Stimulated activated CD8-positive, alpha-beta memory T cell treated with anti-CD3 and anti-CD28 coated beads, Interleukin-7, amount 100 ng/mL, for 4 hours (primary cell): ENCODE results near the gene GNB2.

Experiments
- DNase-seq, 2 donors: peaks; one replicate each; pipeline ENCODE4 v3.0.0-alpha.2; 2020; ENCODE audit warnings: low read depth in 2 of 2

The GNB2 gene

GRCh38 chr7:100673302-100673941 is at the start of gene GNB2:
GNB2 (plus strand) TSS chr7:100673740; CDS start chr7:100676266, 2,526 bp downstream.
- DNase-seq = peak; percentile 96 to 97

GRCh38 chr7:100623951-100624824 is 49.4 kb upstream of the GNB2 start:
- DNase-seq = no peak

- DNase-seq = no peak
Observed at GRCh38 chr7:100626055-100626454, 47.5 kb upstream of the GNB2 start.

GRCh38 chr7:100626530-100627237 is 46.9 kb upstream of the GNB2 start:
- DNase-seq = peak; percentile 80 to 83

GRCh38 chr7:100627238-100627549 is 46.3 kb upstream of the GNB2 start:
- DNase-seq = no peak

GRCh38 chr7:100629117-100629716 is 44.3 kb upstream of the GNB2 start:
- DNase-seq = no peak

- DNase-seq = no peak
Observed at GRCh38 chr7:100630066-100630465, 43.5 kb upstream of the GNB2 start.

GRCh38 chr7:100632951-100633717 is 40.4 kb upstream of the GNB2 start:
- DNase-seq = peak; percentile 26 to 43

- no peak for DNase-seq
Observed at GRCh38 chr7:100639995-100640516, 33.5 kb upstream of the GNB2 start.

- no peak for DNase-seq
Observed at GRCh38 chr7:100640517-100641440, 32.8 kb upstream of the GNB2 start.

GRCh38 chr7:100641463-100641859 is 32.1 kb upstream of the GNB2 start, which contains the start of gene TFR2:
TFR2 (minus strand) TSS chr7:100641552; CDS start chr7:100641509, 43 bp downstream.
- no peak for DNase-seq

GRCh38 chr7:100641860-100642533 is 31.5 kb upstream of the GNB2 start:
- no peak for DNase-seq

- DNase-seq = no peak
Observed at GRCh38 chr7:100642534-100642907, 31.0 kb upstream of the GNB2 start.

- no peak for DNase-seq
Observed at GRCh38 chr7:100649826-100650565, 23.5 kb upstream of the GNB2 start.

GRCh38 chr7:100654908-100655831 is 18.4 kb upstream of the GNB2 start:
- DNase-seq = no peak

- DNase-seq = peak in 1 of 2 donors; percentile 24
Observed at GRCh38 chr7:100655908-100656674, 17.4 kb upstream of the GNB2 start, which contains the start of gene ACTL6B. ACTL6B (minus strand) TSS chr7:100656448; CDS start chr7:100656354, 94 bp downstream.
